Measurements from ENCODE around the gene B9D2.
"Not testable (repeated sequence)": the region's sequence is repeated elsewhere in the genome, so short reads cannot be mapped to it uniquely, and the experiment has no call there.

Gene B9D2

DNA sequence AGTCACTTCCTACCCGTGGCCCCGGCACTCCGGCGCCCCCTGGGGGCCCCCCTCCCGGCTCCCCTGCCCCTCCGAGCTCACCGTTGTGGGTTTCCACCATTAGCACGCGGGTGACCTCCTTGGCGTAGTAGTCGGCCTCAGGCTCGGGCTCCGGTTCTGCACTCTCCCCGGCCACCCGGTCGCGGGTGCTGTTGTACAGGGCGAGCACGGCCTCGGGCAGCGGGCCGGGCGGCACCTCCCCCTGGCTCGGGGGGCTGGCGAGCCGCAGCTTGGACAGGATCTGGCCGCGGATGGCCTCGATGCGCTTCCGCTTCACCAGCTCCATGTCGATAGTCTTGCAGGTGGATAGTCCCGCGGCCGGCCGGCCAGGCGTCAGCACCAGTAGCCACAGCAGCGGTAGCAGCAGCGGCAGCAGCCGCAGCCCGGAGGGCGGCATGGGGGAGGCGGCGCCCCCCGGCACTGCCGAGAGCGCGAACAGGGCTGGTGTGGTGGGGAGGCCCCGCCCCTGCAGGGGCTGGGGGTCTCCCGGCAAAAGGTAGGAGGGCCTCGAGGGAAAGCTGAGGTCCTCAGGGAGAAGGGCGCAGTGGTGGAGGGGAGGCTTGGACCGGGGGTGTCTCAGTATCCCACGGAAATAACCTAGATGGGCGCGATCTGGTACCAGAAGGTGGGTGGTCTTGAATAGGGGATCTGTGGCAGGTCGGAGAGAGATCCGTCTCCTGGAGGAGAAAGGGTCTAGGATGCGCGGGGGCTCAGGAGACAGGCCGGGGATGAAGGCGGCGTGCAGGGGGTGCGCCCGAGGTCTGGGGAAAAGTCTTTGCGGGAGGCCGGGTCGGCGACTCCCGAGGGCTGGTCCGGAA, 11.1 kb downstream of the B9D2 start:
- DNase-seq (ENCODE audit: low read depth): no peak
- TF ChIP-seq, protein P1, sequence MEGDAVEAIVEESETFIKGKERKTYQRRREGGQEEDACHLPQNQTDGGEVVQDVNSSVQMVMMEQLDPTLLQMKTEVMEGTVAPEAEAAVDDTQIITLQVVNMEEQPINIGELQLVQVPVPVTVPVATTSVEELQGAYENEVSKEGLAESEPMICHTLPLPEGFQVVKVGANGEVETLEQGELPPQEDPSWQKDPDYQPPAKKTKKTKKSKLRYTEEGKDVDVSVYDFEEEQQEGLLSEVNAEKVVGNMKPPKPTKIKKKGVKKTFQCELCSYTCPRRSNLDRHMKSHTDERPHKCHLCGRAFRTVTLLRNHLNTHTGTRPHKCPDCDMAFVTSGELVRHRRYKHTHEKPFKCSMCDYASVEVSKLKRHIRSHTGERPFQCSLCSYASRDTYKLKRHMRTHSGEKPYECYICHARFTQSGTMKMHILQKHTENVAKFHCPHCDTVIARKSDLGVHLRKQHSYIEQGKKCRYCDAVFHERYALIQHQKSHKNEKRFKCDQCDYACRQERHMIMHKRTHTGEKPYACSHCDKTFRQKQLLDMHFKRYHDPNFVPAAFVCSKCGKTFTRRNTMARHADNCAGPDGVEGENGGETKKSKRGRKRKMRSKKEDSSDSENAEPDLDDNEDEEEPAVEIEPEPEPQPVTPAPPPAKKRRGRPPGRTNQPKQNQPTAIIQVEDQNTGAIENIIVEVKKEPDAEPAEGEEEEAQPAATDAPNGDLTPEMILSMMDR (IDR thresholded peaks at IDR 0.05; ENCODE audit: low read depth, low read length, missing control alignments): peak; percentile 52
- in situ Hi-C loops (cut with HindIII; ENCODE audit: low sequenced_read_pairs): no loop called here
- peak overlapping the region; percentile 86 for H3K4me3 ChIP-seq (ENCODE audit: low read depth, low read length)

DNA sequence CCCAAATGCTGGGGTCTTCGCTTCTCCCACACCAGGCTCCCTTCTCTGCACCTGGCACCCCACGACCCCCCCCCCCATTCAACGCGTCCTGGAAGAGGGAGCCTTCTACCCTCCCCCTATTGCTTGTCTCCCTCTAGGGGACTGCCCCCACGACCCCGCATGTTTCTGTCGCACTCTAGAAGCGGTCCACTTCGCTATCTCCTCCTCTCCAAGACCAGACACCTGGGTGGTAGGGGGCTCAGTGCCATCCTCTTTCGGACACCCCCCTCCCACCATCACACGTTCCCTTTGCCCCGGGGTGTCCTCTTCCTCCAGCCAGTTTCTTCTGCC, 11.7 kb downstream of the B9D2 start:
- in situ Hi-C loops (cut with HindIII; ENCODE audit: low sequenced_read_pairs): no loop called here
- TF ChIP-seq, protein P1 (IDR thresholded peaks at IDR 0.05; ENCODE audit: low read depth, low read length, missing control alignments): no peak

DNA sequence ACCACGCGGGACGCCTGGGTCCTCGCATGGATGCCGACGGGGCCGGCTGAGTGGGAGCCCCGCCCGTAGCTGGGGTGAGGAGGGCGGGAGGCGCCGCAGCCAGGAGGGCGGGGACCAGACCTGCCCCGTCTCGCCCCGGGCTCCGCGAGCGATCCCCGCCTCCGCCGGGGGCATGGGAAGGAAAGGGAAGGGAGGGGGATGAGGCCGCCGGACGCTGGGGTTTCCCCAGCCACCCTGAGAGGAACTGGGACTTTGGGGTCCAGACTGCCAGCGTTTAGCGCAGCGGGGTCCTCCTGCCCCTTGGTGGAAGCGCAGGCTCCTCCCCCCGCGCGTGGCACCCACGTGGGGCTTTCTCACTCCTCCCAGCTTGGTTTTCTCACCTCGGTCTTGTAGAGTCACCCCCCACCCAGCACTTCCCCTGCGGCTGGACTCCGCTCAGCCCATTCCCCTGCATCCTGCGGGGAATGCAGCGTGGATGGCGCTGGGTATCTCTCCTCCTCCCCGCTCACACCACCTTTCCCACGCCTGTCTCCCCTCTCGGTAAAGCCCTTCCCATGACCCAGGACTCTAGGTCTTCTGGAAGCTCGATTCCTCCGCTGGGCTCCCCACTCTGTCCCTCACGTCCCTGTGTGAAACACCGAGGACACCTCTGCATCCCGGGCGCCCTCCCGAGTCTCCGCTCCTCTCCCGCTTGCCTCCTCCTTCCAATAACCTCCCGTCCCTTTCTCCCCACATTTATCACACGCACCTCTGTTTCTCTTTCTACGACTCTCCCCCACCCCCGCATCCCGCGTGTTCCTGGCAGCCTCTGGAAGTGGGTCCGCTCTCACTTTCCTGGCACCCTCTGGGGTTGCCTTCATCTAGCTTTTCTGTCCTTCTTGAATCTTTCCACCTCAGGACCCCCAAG, 12.4 kb downstream of the B9D2 start:
- TF ChIP-seq, protein P1 (IDR thresholded peaks at IDR 0.05; ENCODE audit: low read depth, low read length, missing control alignments): no peak
- no peak for DNase-seq (ENCODE audit: low read depth)
- peak overlapping the region; percentile 86 for H3K4me3 ChIP-seq (ENCODE audit: low read depth, low read length)
- in situ Hi-C loops (cut with HindIII; ENCODE audit: low sequenced_read_pairs): no loop called here

More for the DNA sequence above, 11.7 kb downstream of the B9D2 start:
- DNase-seq (ENCODE audit: low read depth): no peak
- peak overlapping the region; percentile 86 for H3K4me3 ChIP-seq (ENCODE audit: low read depth, low read length)

DNA sequence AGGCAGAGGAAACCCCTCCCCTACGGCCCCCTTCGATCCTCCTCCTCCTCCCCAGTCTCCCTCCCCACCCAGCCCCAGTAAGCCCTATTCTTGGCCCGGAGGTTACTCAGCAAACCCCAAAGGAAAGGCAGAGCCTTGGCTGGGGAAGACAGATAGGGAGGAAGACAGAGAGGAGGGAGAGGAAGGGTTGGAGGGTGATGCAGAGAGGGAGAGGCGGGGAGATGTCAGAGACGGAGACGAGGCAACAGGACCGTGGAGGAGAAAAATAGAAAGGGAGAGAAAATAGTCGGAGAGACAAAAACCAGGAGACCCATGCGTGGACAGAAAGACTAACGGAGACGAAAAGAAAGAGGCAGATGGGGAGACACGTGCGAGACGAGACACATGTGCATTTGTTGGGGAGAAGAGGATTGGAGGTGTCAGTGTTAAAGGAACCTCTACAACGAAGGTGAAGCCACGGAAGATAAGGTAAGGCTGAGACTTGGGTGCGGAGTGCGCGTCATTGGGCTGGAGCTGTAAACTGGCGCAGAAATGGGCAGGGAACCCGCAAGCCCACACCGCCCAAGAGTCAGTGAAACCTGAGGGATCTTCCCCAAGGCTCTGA, 13.1 kb downstream of the B9D2 start:
- in situ Hi-C loops (cut with HindIII; ENCODE audit: low sequenced_read_pairs): no loop called here
- TF ChIP-seq, protein P1 (IDR thresholded peaks at IDR 0.05; ENCODE audit: low read depth, low read length, missing control alignments): no peak
- H3K4me3 ChIP-seq (ENCODE audit: low read depth, low read length): peak overlapping the region; percentile 86
- DNase-seq (ENCODE audit: low read depth): no peak

DNA sequence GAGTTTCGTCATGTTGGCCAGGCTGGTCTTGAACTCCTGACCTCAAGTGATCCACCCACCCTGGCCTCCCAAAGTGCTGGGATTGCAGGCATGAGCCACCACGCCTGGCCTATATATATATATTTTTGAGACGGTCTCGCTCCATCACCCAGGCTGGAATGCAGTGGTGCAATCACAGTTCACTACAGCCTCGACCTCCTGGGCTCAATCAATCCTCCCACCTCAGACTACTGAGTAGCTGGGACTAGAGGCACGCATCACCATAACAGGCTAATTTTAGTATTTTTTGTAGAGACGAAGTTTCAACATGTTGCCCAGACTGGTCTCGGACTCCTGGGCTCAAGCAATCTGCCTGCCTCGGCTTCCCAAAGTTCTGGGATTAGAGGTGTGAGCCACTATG, 17.0 kb downstream of the B9D2 start:
- in situ Hi-C loops (cut with HindIII; ENCODE audit: low sequenced_read_pairs); DNase-seq (ENCODE audit: low read depth); H3K4me3 ChIP-seq (ENCODE audit: low read depth, low read length): not testable (repeated sequence)

DNA sequence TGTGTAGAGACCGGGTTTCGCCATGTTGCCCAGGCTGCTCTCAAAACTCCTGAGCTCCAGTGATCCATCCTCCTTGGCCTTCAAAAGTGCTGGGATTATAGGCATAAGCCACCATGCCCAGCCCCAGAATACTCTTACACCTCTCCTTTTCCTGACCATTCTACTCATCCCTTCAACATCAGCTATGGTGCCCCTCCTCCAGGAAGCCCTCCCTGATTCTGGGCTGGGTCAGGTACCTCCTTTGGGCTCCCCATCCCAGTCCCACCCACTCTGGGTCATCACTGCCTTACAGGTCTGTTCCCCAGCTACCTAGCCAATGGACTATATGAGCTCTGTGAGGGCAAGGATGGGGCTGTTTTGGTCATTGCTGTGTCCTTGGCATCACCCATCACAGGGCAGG, 19.8 kb downstream of the B9D2 start:
- no peak overlapping the region for H3K4me3 ChIP-seq (ENCODE audit: low read depth, low read length)
- in situ Hi-C loops (cut with HindIII; ENCODE audit: low sequenced_read_pairs): no loop called here
- TF ChIP-seq, protein P1 (IDR thresholded peaks at IDR 0.05; ENCODE audit: low read depth, low read length, missing control alignments): no peak
- no peak for DNase-seq (ENCODE audit: low read depth)
